Endothelial cell of umbilical vein (primary cell): ENCODE data around the gene RDH5. TPM values are rescaled to one million over a fixed set of nuclear protein-coding genes. Genes with fewer than 3 reads are reported as not detected.

Source experiments
- BruUV-seq: library from RNA; stranded (reverse); fragments of 400-500 nt; replicated peaks from 2 replicates; lab custom pipeline; 2021; lab: Mats Ljungman, UMichigan
- CTCF ChIA-PET: fragments of 300-600, 350-600 bp; sonication (Branson Sonifier 250); formaldehyde crosslinking; loops from one replicate; lab custom pipeline; 2021; ENCODE audit warnings: antibody characterized with exemption, inconsistent platforms; lab: Charles Lee
- POLR2A ChIA-PET: fragments of 300-600, 350-600 bp; sonication (Branson Sonifier 250); formaldehyde crosslinking; loops from one replicate; lab custom pipeline; 2021; ENCODE audit warnings: antibody characterized with exemption, inconsistent platforms; lab: Charles Lee
- DNase-seq: peaks from one replicate; pipeline ENCODE4 v3.0.0-alpha.2; 2011; ENCODE audit warnings: low read depth, low spot score
- FAIRE-seq: peaks from 2 replicates; lab custom pipeline; 2011; peaks lifted over from hg19 to GRCh38; lab: Jason Lieb, UNC
- H2AFZ ChIP-seq: 2 replicates; pipeline ENCODE4 v1.6.0; 2012; ENCODE audit warnings: low read depth, low read length, control low read depth, inconsistent platforms
- H3K27ac ChIP-seq: 2 replicates; pipeline ENCODE4 v1.5.1; 2011; ENCODE audit warnings: low read depth, mild to moderate bottlenecking, control low read depth, low read length, moderate library complexity; ENCODE audit not compliant: insufficient read depth
- H3K27me3 ChIP-seq, 2 experiments: 2 replicates each; pipeline versions ENCODE4 v1.6.0 to v1.6.1; 2011; ENCODE audit warnings: low read length in 2 of 2, mixed read lengths in 1 of 2; ENCODE audit not compliant: control insufficient read depth in 2 of 2, insufficient read depth in 2 of 2
- H3K36me3 ChIP-seq, 2 experiments: 2 replicates in 1 of 2; 3 replicates in 1 of 2; pipeline ENCODE4 v1.5.1; 2011; ENCODE audit warnings: low read length in 2 of 2, mild to moderate bottlenecking in 1 of 2, moderate library complexity in 1 of 2; ENCODE audit not compliant: control insufficient read depth in 2 of 2, insufficient read depth in 2 of 2; ENCODE audit errors: extremely low read depth in 1 of 2
- H3K4me1 ChIP-seq: 3 replicates; pipeline ENCODE4 v1.5.1; 2011; ENCODE audit warnings: mild to moderate bottlenecking, low read length; ENCODE audit not compliant: control insufficient read depth, insufficient read depth; ENCODE audit errors: extremely low read depth
- H3K4me2 ChIP-seq: 2 replicates; pipeline ENCODE4 v1.6.1; 2011; ENCODE audit warnings: low read length, control low read depth, mixed read lengths; ENCODE audit not compliant: insufficient read depth
- H3K4me3 ChIP-seq, 3 experiments: fragments of 200-600 bp in 1 of 3; sonication (generic), shearing (Covaris generic) in 1 of 3; replicated peaks in 1 of 3; 2 replicates each; pipeline ENCODE4 v1.5.1; 2011 to 2016; ENCODE audit warnings: control low read depth in 3 of 3, low read length in 3 of 3, mild to moderate bottlenecking in 2 of 3, inconsistent platforms in 1 of 3, low read depth in 1 of 3, moderate library complexity in 1 of 3; ENCODE audit not compliant: insufficient read depth in 1 of 3
- H3K79me2 ChIP-seq: 2 replicates; pipeline ENCODE4 v1.6.0; 2012; ENCODE audit warnings: low read length, inconsistent platforms; ENCODE audit not compliant: control insufficient read depth, insufficient read depth
- H3K9ac ChIP-seq: replicated peaks from 2 replicates; pipeline ENCODE3; 2011; ENCODE audit warnings: low read length, control low read depth; ENCODE audit not compliant: insufficient read depth; ENCODE audit errors: extremely low read depth
- H3K9me1 ChIP-seq: replicated peaks from 3 replicates; pipeline ENCODE4 v1.6.0; 2011; ENCODE audit warnings: mild to moderate bottlenecking, low read length; ENCODE audit not compliant: control insufficient read depth, insufficient read depth; ENCODE audit errors: extremely low read depth
- H3K9me3 ChIP-seq: replicated peaks from 2 replicates; pipeline ENCODE4 v1.5.1; 2012; ENCODE audit warnings: low read length, inconsistent platforms; ENCODE audit not compliant: control insufficient read depth, insufficient read depth
- H4K20me1 ChIP-seq: replicated peaks from 2 replicates; pipeline ENCODE3; 2011; ENCODE audit warnings: mild to moderate bottlenecking, low read length; ENCODE audit not compliant: control insufficient read depth, insufficient read depth; ENCODE audit errors: extremely low read depth
- EZH2 ChIP-seq: IDR thresholded peaks from 2 replicates; pipeline ENCODE4 v1.6.1; 2012; ENCODE audit warnings: borderline replicate concordance, low read depth, mild to moderate bottlenecking, moderate library complexity, low read length, inconsistent platforms; ENCODE audit not compliant: severe bottlenecking
- FOS ChIP-seq: IDR thresholded peaks from 2 replicates; pipeline ENCODE4 v1.6.1; 2011; ENCODE audit warnings: mild to moderate bottlenecking, low read length, moderate library complexity, borderline replicate concordance; ENCODE audit not compliant: insufficient read depth
- JUN ChIP-seq: IDR thresholded peaks from 2 replicates; pipeline ENCODE4 v1.6.1; 2011; ENCODE audit warnings: borderline replicate concordance, low read depth; ENCODE audit not compliant: insufficient read length, insufficient read depth
- MAX ChIP-seq: IDR thresholded peaks from 2 replicates; pipeline ENCODE4 v1.6.1; 2011; ENCODE audit not compliant: insufficient read depth, insufficient read length
- MYC ChIP-seq: IDR thresholded peaks from one replicate; pipeline ENCODE4 v1.6.1; 2011; ENCODE audit warnings: mild to moderate bottlenecking, low read depth, low read length
- dilution Hi-C: fragments of 300-500 bp; cut with MboI; formaldehyde crosslinking; loops from one replicate; pipeline ENCODE4 v1.15.0; 2019; ENCODE audit warnings: low sequenced_read_pairs; ENCODE audit not compliant: extremely low pct_ligation_motif_present
- intact Hi-C: fragments of 100-400 bp; cut with micrococcal nuclease; formaldehyde crosslinking; loops from one replicate; pipeline ENCODE4 v1.10.0; 2022
- polyA plus RNA-seq, 4 experiments: library from polyadenylated mRNA; depleted of rRNA in 3 of 4; stranded (reverse) in 3 of 4; unstranded in 1 of 4; fragments of >200 nt; gene quantifications; 2 replicates each; pipeline versions ENCODE4 v1.2.1 to v1.2.3, GENCODE V29; 2011 to 2012; ENCODE audit warnings: missing spikeins in 1 of 4
- total RNA-seq: library from RNA; stranded (reverse); gene quantifications from 2 replicates; pipeline ENCODE4 v1.2.3, GENCODE V29; 2021
- TF ChIP-seq, protein P1 (sequence below), 2 donors: IDR thresholded peaks; 1 replicate in 1 of 2; 2 replicates in 1 of 2; pipeline ENCODE4 v1.5.1; 2011; ENCODE audit warnings: low read length in 2 of 2, mild to moderate bottlenecking in 2 of 2, moderate library complexity in 2 of 2, control low read depth in 1 of 2, inconsistent platforms in 1 of 2, low read depth in 1 of 2; ENCODE audit not compliant: insufficient read depth in 1 of 2; ENCODE audit errors: extremely low read depth in 1 of 2

Gene RDH5
- total and polyA plus RNA-seq, 2 donors (not counting 3 experiments of a cell fraction or from before 2014, with no cell fraction given) = 2.7 to 3.7 TPM

DNA sequence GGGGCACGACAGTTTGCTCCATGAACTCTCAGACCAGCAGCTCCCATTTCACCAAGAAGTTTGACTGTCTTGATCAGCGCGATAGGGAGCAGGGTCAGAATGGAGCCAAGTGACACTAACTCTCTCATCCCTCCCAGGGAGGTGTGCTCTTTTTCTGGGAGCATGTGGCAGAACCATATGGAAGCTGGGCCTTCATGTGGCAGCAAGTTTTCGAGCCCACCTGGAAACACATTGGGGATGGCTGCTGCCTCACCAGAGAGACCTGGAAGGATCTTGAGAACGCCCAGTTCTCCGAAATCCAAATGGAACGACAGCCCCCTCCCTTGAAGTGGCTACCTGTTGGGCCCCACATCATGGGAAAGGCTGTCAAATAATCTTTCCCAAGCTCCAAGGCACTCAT is 36.5 kb upstream of the RDH5 start:
- intact Hi-C loops (no loop called here), dilution Hi-C loops (no loop called here)
- no peak overlapping the region for H3K4me3 ChIP-seq
- no peaks in the 10 kb centered on the region for H3K9me3 ChIP-seq
- no peak for TF ChIP-seq MYC
- CTCF ChIA-PET = interaction anchor here (1.3 to 1.5 kb wide), 2 partner anchors 38 to 54 kb away, joined by 4 to 5 read pairs; no protein-coding TSS in a partner anchor
- no peak overlapping the region for H2AFZ ChIP-seq
- no peak overlapping the region for H3K27ac ChIP-seq
- DNase-seq (no peak), FAIRE-seq (no peak)
- BruUV-seq = no TSS peak
- peaks cover 0 to 5% of the 10 kb centered on the region in 2 experiments for H3K27me3 ChIP-seq
- POLR2A ChIA-PET = no interaction called here
- no peak overlapping the region for H3K9ac ChIP-seq
- no peaks in the 10 kb centered on the region for H4K20me1 ChIP-seq
- H3K4me1 ChIP-seq = no peaks in the 10 kb centered on the region
- H3K4me2 ChIP-seq = no peak overlapping the region
- H3K9me1 ChIP-seq = no peaks in the 10 kb centered on the region
- no peaks in the 10 kb centered on the region for H3K36me3 ChIP-seq
- no peaks in the 10 kb centered on the region for H3K79me2 ChIP-seq

DNA sequence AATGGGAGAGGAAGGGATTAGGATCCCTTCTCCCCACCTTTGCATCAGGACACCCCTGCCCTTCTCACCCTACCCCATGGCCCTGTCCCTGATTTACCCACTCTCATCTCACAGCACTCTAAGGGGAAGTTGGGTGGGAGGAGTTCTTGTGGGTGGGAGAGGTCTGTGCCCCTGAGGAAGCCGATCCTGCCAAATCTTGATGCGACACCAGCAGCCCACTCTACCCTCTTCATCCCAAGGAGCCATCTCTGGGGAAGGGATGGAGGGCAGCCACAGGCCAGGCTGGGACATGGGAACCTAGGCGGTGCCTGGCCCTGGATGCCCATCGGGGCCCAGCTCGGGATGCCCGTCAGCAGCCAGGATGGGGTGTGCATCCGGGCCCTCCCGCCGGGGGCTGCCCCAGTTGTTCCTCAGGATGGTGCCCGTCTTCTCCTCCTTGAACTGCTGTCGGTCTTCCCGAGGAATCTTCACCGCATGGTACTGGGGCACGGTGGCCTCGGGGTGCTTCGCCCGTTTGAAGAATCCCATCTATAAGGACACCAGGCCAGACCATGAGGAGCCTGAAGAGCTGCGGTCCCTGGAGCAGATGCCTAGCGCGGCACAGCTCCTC is 35.3 kb upstream of the RDH5 start:
- DNase-seq (no peak), FAIRE-seq (no peak)
- ChIA-PET CTCF (no interaction called here), POLR2A (no interaction called here)
- TF ChIP-seq, protein P1, sequence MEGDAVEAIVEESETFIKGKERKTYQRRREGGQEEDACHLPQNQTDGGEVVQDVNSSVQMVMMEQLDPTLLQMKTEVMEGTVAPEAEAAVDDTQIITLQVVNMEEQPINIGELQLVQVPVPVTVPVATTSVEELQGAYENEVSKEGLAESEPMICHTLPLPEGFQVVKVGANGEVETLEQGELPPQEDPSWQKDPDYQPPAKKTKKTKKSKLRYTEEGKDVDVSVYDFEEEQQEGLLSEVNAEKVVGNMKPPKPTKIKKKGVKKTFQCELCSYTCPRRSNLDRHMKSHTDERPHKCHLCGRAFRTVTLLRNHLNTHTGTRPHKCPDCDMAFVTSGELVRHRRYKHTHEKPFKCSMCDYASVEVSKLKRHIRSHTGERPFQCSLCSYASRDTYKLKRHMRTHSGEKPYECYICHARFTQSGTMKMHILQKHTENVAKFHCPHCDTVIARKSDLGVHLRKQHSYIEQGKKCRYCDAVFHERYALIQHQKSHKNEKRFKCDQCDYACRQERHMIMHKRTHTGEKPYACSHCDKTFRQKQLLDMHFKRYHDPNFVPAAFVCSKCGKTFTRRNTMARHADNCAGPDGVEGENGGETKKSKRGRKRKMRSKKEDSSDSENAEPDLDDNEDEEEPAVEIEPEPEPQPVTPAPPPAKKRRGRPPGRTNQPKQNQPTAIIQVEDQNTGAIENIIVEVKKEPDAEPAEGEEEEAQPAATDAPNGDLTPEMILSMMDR (IDR thresholded peaks at IDR 0.05; ENCODE audit: extremely low read depth in 1 of 2, insufficient read depth in 1 of 2, low read depth in 1 of 2, low read length in 2 of 2) = no peak
- TF ChIP-seq MYC (no peak), EZH2 (no peak), MAX (no peak), FOS (no peak), JUN (no peak)
- H2AFZ ChIP-seq = no peak overlapping the region
- no peaks in the 10 kb centered on the region for H3K36me3 ChIP-seq
- no peaks in the 10 kb centered on the region for H3K4me1 ChIP-seq
- H3K9ac ChIP-seq = no peak overlapping the region
- H3K9me3 ChIP-seq = no peaks in the 10 kb centered on the region
- H3K4me3 ChIP-seq = no peak overlapping the region
- no peak overlapping the region for H3K27ac ChIP-seq
- no peaks in the 10 kb centered on the region for H4K20me1 ChIP-seq
- H3K4me2 ChIP-seq = no peak overlapping the region
- no TSS peak for BruUV-seq
- no peaks in the 10 kb centered on the region for H3K79me2 ChIP-seq
- H3K27me3 ChIP-seq = peaks cover 0 to 5% of the 10 kb centered on the region in 2 experiments
- no peaks in the 10 kb centered on the region for H3K9me1 ChIP-seq
- intact Hi-C loops = no loop called here
- dilution Hi-C loops = no loop called here
